Measurements from ENCODE around the gene BCL10. TPM values are rescaled to one million over a fixed set of nuclear protein-coding genes. Genes with fewer than 3 reads are reported as not detected.

Gene BCL10
- polyA plus RNA-seq, 1 of the 3 experiments (the other 2 are of a cell fraction): 5.8 TPM

GRCh38 chr1:85262985-85263384 is 13.4 kb downstream of the BCL10 start (continued):
- no peak for TF ChIP-seq ZBTB33 (IDR thresholded peaks at IDR 0.05; ENCODE audit: borderline replicate concordance, low read depth)
- no peak for TF ChIP-seq YY1 (IDR thresholded peaks at IDR 0.05; ENCODE audit: low read depth)
- no peak for TF ChIP-seq NFIC (IDR thresholded peaks at IDR 0.05; ENCODE audit: borderline replicate concordance)
- no peak for TF ChIP-seq PBX3 (IDR thresholded peaks at IDR 0.05)
- no peak for TF ChIP-seq RXRA (IDR thresholded peaks at IDR 0.05; ENCODE audit: borderline replicate concordance, low read depth)
- no peak for TF ChIP-seq REST (IDR thresholded peaks at IDR 0.05; ENCODE audit: low read depth, low read length)
- TF ChIP-seq CHD2 (IDR thresholded peaks at IDR 0.05; ENCODE audit: low read length, partially characterized antibody): no peak

- H3K9me2 ChIP-seq: no peaks in the 10 kb centered on the region
- H3K9ac ChIP-seq: no peak overlapping the region
- H3K4me1 ChIP-seq (ENCODE audit: control insufficient read depth in 1 of 2, insufficient read depth in 2 of 2, low read depth in 1 of 2, low read length in 1 of 2): peaks cover 8 to 12% of the 10 kb centered on the region in 2 experiments; a peak in 3 of 4 replicates
- CTCF ChIA-PET: interaction anchor here (0.6 to 12.1 kb wide), 32 partner anchors 10 to 727 kb away, joined by 3 to 193 read pairs (median 4); partner anchors contain the start of genes BCL10 and SYDE2
- no peaks in the 10 kb centered on the region for H3K9me3 ChIP-seq
- peak overlapping the region; percentile 96 for H3K4me2 ChIP-seq
- H3F3A ChIP-seq (replicated peaks; ENCODE audit: insufficient read depth): peaks cover 34% of the 10 kb centered on the region
- H3K79me2 ChIP-seq (ENCODE audit: insufficient read depth): peaks cover 43% of the 10 kb centered on the region
- TF ChIP-seq RFX5 (IDR thresholded peaks at IDR 0.05; ENCODE audit: low read length) (no peak), SMC3 (IDR thresholded peaks at IDR 0.05; ENCODE audit: low read depth, low read length) (no peak), JUND (IDR thresholded peaks at IDR 0.05) (no peak), FOXM1 (IDR thresholded peaks at IDR 0.05; ENCODE audit: low read depth) (no peak), MAX (IDR thresholded peaks at IDR 0.05; ENCODE audit: low read depth) (no peak), FOXJ3 (CRISPR knock-in tag; IDR thresholded peaks at IDR 0.05) (no peak), MXI1 (IDR thresholded peaks at IDR 0.05; ENCODE audit: low read depth, low read length) (no peak), REST (IDR thresholded peaks at IDR 0.05; ENCODE audit: low read depth, low read length) (no peak), FOSL2 (IDR thresholded peaks at IDR 0.05; ENCODE audit: borderline replicate concordance, low read depth) (no peak), USF1 (IDR thresholded peaks at IDR 0.05; ENCODE audit: borderline replicate concordance, low read depth) (no peak), GABPA (IDR thresholded peaks at IDR 0.05; ENCODE audit: low read depth) (no peak), YY1 (IDR thresholded peaks at IDR 0.05; ENCODE audit: low read depth) (no peak)
- WGBS (ENCODE audit: low lambda C conversion rate): 77% methylated on average over 6 of the region's 7 CpGs
- peak overlapping the region in 1 of 2 experiments; percentile 61; a peak in 1 of 4 replicates for H3K27ac ChIP-seq (ENCODE audit: low read depth in 2 of 2, low read length in 1 of 2)
- peak overlapping the region; percentile 75 to 99 for H3K4me3 ChIP-seq (ENCODE audit: low read depth in 2 of 2, low read length in 1 of 2)
- H3K27me3 ChIP-seq (ENCODE audit: insufficient read depth): no peaks in the 10 kb centered on the region
- DNase-seq: no peak
- peak overlapping the region; percentile 45 for H2AFZ ChIP-seq (ENCODE audit: low read depth)
- POLR2A ChIA-PET: interaction anchor here (1.0 to 2.0 kb wide), 4 partner anchors 11 to 315 kb away, joined by 3 to 20 read pairs (median 6); partner anchors contain the start of gene BCL10
- H4K20me1 ChIP-seq (ENCODE audit: insufficient read depth): peaks cover 22% of the 10 kb centered on the region
- H3K36me3 ChIP-seq (replicated peaks in 1 of 2; ENCODE audit: control insufficient read depth in 1 of 2, insufficient read depth in 2 of 2, low read length in 1 of 2): peaks cover 34 to 35% of the 10 kb centered on the region in 2 experiments
Measured at GRCh38 chr1:85259912-85260274, 16.5 kb downstream of the BCL10 start.

Measured in SK-N-SH (cell line).